GM12892 (cell line): ENCODE data around the gene VAPB.

Experiments used
- DNase-seq: peaks from one replicate; pipeline ENCODE4 v3.0.0; 2011; ENCODE audit not compliant: insufficient read length
- FAIRE-seq: peaks from 2 replicates; lab custom pipeline; 2011; peaks lifted over from hg19 to GRCh38; lab: Jason Lieb, UNC
- POLR2A ChIP-seq: IDR thresholded peaks from 2 replicates; pipeline ENCODE4 v1.6.1; 2011; ENCODE audit warnings: low read depth, low read length, control low read depth
- POLR2AphosphoS5 ChIP-seq: IDR thresholded peaks from 2 replicates; pipeline ENCODE4 v1.6.1; 2011; ENCODE audit warnings: low read depth, low read length, control low read depth
- TAF1 ChIP-seq: IDR thresholded peaks from 2 replicates; pipeline ENCODE4 v1.6.1; 2011; ENCODE audit warnings: low read depth, mild to moderate bottlenecking, control low read depth, low read length, borderline replicate concordance

VAPB gene

DNA sequence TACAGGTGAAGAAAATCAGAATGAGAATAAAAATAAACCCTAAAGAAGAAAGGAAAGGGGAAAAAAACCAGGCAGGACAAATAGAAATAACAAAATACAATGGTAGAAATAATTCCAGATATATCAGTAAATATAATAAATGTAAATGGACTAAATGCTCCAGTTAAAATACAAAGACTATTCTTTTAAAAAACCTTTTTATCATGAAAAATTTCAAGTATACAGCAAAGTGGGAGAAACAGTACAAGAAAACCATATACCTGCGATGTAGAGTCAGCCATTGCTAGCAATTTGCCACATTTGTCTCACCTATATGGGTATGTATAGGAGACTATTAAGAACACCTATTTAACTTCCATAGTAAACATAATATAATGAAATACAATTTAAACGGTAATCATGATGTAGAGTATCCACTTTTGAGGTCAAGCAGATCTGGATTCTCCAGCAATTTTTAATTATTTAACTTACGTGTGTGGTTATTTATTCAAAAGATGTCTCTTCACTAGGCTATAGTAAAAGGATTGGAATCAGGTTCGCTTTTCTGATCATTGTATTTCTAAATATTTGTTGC lies 914 bp upstream of the VAPB start:
- no peak for FAIRE-seq
- TF ChIP-seq POLR2A (no peak), POLR2AphosphoS5 (no peak), TAF1 (no peak)

GRCh38 chr20:58389324-58389967 lies 417 bp downstream of the VAPB start:
- FAIRE-seq: no peak
- DNase-seq: peak; percentile 29
- TF ChIP-seq TAF1: no peak
- peak; percentile 57; the same call in 1 of the 2 replicates for TF ChIP-seq POLR2AphosphoS5
- peak; percentile 65; the same call in 1 of the 2 replicates for TF ChIP-seq POLR2A

More for the DNA sequence above, 914 bp upstream of the VAPB start:
- no peak for DNase-seq

DNA sequence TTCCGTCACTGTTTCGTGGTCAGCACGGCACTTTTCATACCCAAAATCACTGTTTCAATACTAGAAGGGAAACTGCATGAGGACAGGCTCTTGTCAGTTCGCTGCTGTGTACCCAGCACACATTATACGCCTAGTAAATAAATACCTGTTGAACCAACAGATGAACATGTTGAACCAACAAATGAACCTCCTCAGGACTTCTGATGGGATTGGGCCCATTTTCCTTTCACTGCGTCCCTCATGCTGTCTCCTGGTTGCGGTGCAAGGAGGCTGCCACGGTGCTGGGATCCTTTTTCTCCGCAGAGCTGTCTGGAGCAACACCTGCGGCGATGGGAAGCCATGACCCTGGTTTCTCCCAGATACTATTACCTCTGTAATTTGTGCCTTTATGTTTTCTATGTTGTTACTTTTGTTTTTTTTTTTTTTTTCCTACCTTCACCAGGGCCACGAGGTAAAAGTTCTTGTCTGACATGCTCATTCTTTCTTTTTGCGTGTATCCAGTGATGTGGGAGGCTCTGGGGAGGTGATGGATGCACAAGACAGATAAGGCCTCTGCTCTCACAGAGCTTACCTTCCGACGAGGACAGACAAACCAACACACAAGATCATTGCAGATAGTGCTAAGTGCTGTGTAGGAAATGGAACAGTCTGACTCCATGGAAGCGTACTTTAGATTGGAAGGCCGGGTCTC lies 1.1 kb downstream of the VAPB start:
- FAIRE-seq: no peak
- no peak for DNase-seq
- TF ChIP-seq POLR2A: no peak
- no peak for TF ChIP-seq TAF1
- TF ChIP-seq POLR2AphosphoS5: no peak

DNA sequence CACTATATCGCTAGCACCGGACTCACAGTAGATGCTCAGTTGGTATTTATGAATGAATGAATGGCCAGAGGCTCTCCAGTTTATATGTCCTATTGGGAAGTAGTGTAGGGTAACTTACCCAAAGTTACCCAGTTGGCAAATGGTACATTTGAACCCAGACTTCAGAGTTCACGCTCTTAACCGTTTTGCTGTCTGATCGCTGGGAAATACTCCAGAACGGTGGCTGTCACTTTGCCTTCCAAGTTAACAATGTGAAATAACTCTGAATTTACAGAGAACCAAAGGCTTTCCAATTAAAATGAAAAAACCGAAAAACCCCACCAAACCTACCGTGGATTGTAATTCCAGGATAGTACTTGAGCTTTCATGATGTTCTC lies 1.6 kb downstream of the VAPB start:
- FAIRE-seq: no peak
- no peak for DNase-seq
- no peak for TF ChIP-seq POLR2A
- TF ChIP-seq POLR2AphosphoS5: no peak
- no peak for TF ChIP-seq TAF1

DNA sequence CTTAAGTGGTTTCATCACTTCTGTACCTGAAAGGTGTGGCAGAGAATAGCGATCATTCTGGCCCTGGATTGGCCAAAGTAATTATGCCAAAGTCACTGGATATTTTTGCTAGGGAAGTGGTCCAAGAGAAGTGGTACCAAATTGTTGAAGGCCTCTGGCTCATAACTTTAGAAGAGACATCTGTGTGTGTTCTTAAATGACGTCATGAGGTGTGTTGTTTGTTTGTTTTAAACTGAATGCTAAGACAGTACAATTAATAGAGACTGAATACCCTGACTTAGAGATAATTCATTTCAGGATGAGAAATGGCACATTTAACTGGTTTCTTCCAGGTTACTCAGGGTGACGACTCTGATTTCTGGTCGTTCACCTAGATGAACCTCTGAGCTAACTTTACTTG lies 3.3 kb downstream of the VAPB start:
- DNase-seq: no peak
- no peak for FAIRE-seq

GRCh38 chr20:58393299-58393698 lies 4.3 kb downstream of the VAPB start:
- DNase-seq: no peak
- TF ChIP-seq POLR2AphosphoS5: no peak
- no peak for TF ChIP-seq TAF1
- no peak for TF ChIP-seq POLR2A
- no peak for FAIRE-seq

More for the DNA sequence above, 3.3 kb downstream of the VAPB start:
- TF ChIP-seq POLR2A: no peak
- TF ChIP-seq TAF1: no peak
- TF ChIP-seq POLR2AphosphoS5: no peak

DNA sequence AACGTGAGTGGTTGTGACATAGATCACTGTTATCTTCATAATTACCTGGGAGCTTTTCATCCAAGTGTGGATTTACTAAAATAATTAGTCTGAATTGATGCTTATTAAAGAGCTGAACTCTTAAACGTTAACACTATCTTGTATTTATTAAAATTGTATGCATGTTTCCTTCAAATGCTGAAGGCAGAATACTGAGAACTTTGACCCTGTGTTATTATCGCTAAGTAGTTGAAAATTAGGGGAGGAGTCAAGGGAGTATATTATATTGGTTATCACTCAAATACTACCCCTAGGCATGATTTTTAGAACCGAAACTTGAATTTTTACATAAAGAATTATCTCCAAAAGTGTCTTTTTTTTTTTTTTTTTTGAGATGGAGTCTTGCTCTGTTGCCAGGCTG lies 5.8 kb downstream of the VAPB start:
- DNase-seq (no peak), FAIRE-seq (no peak)
- TF ChIP-seq TAF1: no peak
- TF ChIP-seq POLR2A: no peak
- no peak for TF ChIP-seq POLR2AphosphoS5

DNA sequence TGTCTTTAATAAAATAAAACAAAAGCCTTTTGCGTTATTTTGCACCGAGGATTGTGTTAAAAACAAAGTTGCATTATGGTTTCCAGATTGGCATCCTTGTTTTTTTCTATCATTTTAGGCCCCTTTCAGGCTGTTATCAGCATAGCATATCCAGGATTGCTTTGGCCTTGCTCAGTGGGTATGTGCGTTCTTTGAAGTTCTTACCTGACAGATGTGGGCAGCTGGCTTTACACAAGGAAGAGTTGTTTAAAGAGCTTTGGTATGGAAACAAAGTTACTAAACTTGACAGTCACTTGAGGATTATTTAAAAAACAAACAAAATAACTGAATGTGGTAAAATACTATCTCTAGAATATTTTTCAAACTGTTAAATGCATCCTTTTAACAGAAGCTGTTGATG lies 6.6 kb downstream of the VAPB start:
- no peak for DNase-seq

DNA sequence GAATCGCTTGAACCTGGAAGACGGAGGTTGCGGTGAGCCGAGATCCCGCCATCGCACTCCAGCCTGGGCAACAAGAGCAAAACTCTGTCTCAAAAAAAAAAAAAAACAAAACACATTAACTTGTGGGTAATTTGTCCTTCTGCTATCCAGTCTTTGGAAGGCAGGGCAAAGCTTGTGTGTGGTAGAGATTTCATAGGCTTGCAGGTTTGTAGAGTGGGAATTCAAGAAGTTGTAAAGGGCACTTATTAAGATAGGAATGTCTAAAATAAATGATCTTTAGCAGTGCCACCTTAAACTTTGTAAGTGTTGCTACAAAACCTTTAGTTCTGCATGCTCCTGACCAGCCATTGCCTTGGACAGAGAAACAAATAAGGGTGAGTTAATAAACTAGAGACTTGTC lies 8.4 kb downstream of the VAPB start:
- TF ChIP-seq POLR2AphosphoS5: no peak
- no peak for TF ChIP-seq POLR2A
- no peak for TF ChIP-seq TAF1
- DNase-seq (no peak), FAIRE-seq (no peak)

More for the DNA sequence above, 6.6 kb downstream of the VAPB start:
- FAIRE-seq: no peak
- TF ChIP-seq TAF1 (no peak), POLR2A (no peak), POLR2AphosphoS5 (no peak)

DNA sequence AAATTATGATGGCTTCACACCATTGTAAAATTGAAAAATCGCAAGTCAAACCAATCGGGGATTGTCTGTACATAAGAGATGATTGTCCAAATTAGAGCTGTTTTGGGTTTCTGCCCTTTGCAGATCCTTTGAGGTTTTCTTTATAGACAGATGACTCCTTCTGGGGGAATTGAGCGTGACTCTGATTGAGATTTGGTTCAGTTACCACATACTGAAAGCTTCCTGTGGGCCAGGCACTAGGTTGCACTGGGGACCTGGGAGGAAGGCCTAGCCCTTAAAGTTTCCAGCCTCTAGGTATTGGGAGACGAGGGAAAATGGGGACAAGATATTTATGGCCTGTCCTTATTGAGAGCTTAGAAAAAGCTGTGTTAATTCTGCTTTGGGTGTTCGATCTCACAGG lies 9.2 kb downstream of the VAPB start:
- TF ChIP-seq POLR2AphosphoS5: no peak
- no peak for TF ChIP-seq POLR2A
- TF ChIP-seq TAF1: no peak
- no peak for FAIRE-seq
- DNase-seq: no peak

DNA sequence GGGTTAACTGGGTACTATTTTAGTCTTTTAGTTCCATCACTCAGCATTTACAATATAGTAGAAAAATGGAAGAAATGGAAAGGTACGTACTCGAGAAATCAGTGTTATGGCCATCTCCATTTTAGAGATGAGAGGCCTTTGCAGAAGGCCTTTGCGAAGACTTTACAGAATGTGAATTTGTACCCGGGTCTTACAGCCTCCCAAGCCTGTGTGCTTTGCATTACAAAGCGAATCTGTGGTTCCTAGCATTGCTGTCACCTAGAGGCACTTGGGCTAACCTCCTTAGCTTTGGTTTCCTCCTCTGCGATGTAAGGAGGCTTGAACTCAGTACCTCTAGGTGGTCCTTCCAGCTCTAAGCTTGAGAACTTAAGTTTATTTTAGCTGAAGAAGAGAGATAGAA lies 10.9 kb downstream of the VAPB start:
- TF ChIP-seq TAF1 (no peak), POLR2AphosphoS5 (no peak), POLR2A (no peak)
- FAIRE-seq (no peak), DNase-seq (no peak)
